Colonic mucosa (tissue), 4 donors: ENCODE results near the gene PCDH18. TPM values are rescaled to one million over a fixed set of nuclear protein-coding genes. Genes with fewer than 3 reads are reported as not detected.

Source experiments
- DNase-seq: peaks from one replicate; pipeline ENCODE4 v3.0.0-alpha.2; 2020
- H3K27ac ChIP-seq: fragments of 200-600 bp; one replicate; pipeline ENCODE4 v1.8.0; 2021
- H3K27me3 ChIP-seq: fragments of 200-600 bp; one replicate; pipeline ENCODE4 v1.8.0; 2021
- H3K36me3 ChIP-seq: fragments of 200-600 bp; one replicate; pipeline ENCODE4 v1.8.0; 2021
- H3K4me1 ChIP-seq: fragments of 200-600 bp; one replicate; pipeline ENCODE4 v1.8.0; 2021; ENCODE audit warnings: mild to moderate bottlenecking
- H3K4me3 ChIP-seq: fragments of 200-600 bp; one replicate; pipeline ENCODE4 v1.8.0; 2021
- H3K9ac ChIP-seq, 2 donors: one replicate each; pipeline ENCODE4 v1.7.0; 2013; ENCODE audit warnings: control low read depth in 2 of 2, low read depth in 2 of 2, low read length in 2 of 2
- H3K9me3 ChIP-seq: fragments of 200-600 bp; one replicate; pipeline ENCODE4 v1.8.0; 2021
- intact Hi-C: fragments of 100-400 bp; cut with DNase I; formaldehyde crosslinking; loops from one replicate; pipeline ENCODE4 v1.14.1; 2022
- total RNA-seq, 2 donors: library from RNA; stranded (reverse); fragmentation: NEBNext Ultra II Directional in 1 of 2; extraction: Animal tissue kit (Norgen Biotek cat#: 25700) in 1 of 2; gene quantifications; one replicate each; pipeline ENCODE4 v1.2.1, GENCODE V29; 2021
- TF ChIP-seq, protein P1 (sequence below): fragments of 200-600 bp; IDR thresholded peaks from one replicate; pipeline ENCODE4 v1.8.0; 2022; ENCODE audit warnings: antibody characterized with exemption, mild to moderate bottlenecking
- donor health status: healthy.
- donor health status: DM: no; HTN: no; CAD: no.
- donor health status: DM: no; HTN: no; CAD: no.

Gene PCDH18, protein sequence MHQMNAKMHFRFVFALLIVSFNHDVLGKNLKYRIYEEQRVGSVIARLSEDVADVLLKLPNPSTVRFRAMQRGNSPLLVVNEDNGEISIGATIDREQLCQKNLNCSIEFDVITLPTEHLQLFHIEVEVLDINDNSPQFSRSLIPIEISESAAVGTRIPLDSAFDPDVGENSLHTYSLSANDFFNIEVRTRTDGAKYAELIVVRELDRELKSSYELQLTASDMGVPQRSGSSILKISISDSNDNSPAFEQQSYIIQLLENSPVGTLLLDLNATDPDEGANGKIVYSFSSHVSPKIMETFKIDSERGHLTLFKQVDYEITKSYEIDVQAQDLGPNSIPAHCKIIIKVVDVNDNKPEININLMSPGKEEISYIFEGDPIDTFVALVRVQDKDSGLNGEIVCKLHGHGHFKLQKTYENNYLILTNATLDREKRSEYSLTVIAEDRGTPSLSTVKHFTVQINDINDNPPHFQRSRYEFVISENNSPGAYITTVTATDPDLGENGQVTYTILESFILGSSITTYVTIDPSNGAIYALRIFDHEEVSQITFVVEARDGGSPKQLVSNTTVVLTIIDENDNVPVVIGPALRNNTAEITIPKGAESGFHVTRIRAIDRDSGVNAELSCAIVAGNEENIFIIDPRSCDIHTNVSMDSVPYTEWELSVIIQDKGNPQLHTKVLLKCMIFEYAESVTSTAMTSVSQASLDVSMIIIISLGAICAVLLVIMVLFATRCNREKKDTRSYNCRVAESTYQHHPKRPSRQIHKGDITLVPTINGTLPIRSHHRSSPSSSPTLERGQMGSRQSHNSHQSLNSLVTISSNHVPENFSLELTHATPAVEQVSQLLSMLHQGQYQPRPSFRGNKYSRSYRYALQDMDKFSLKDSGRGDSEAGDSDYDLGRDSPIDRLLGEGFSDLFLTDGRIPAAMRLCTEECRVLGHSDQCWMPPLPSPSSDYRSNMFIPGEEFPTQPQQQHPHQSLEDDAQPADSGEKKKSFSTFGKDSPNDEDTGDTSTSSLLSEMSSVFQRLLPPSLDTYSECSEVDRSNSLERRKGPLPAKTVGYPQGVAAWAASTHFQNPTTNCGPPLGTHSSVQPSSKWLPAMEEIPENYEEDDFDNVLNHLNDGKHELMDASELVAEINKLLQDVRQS
- total RNA-seq: 1 to 10 TPM; 6.3 to 8.8 TPM

DNA sequence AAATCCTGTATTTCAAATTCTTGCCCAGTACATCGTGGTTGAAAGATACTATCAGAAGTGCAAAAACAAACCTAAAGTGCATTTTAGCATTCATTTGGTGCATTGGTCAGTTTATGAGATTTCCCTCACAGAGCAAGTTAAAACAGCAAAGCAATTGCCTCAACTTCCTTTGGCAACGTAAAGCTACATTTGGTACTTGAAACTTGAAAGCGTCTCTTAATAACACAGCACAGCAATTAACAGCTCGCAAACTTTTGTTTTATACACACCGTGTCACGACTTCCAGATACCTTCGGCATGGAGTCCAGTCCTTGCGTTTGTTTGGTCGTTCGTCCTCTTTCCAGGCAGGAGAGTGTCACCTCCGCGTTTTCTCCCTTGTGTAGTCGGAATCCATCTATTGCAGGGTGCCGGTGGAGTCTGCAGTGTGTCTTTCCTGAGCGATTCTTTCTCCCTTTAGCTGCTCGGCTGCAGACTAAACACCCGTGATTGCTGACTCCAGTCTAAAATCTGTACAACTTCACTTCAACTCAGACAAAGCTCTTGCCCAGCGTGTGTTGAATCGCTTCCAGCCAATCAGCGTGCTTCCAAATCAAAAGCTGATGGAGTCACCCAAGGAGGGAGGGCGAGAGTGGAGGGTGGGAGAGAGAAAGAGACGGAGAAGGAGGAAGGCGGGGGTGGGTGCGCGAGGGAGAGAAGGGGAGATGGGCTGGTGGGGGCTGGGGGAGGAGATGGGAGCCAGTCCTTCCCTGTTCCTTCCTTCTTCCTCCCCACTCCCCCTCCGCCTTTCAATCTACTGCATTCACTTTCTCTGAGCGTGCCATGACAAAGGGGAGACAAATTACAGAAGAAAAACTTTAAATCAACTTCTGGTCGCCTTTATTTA is at the start of gene PCDH18:
TSS of gene PCDH18 (minus strand) at position 509 of the 883 bp plus-strand sequence. CDS start at position 103, 406 bp downstream.
- TF ChIP-seq, protein P1, sequence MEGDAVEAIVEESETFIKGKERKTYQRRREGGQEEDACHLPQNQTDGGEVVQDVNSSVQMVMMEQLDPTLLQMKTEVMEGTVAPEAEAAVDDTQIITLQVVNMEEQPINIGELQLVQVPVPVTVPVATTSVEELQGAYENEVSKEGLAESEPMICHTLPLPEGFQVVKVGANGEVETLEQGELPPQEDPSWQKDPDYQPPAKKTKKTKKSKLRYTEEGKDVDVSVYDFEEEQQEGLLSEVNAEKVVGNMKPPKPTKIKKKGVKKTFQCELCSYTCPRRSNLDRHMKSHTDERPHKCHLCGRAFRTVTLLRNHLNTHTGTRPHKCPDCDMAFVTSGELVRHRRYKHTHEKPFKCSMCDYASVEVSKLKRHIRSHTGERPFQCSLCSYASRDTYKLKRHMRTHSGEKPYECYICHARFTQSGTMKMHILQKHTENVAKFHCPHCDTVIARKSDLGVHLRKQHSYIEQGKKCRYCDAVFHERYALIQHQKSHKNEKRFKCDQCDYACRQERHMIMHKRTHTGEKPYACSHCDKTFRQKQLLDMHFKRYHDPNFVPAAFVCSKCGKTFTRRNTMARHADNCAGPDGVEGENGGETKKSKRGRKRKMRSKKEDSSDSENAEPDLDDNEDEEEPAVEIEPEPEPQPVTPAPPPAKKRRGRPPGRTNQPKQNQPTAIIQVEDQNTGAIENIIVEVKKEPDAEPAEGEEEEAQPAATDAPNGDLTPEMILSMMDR: no peak
- peak within 1 kb of the TSS; percentile 34 for H3K4me3 ChIP-seq
- H3K27me3 ChIP-seq: no peaks in the 10 kb centered on the region
- peak within 1 kb of the TSS; percentile 24 to 29 for H3K9ac ChIP-seq
- DNase-seq: peak; percentile 73
- intact Hi-C loops: loop anchor here (10.0 kb wide), 1 partner anchor 173 kb away; no protein-coding TSS in a partner anchor
- no peaks in the 10 kb centered on the region for H3K4me1 ChIP-seq
- H3K36me3 ChIP-seq: no peaks in the 10 kb centered on the region
- H3K9me3 ChIP-seq: no peaks in the 10 kb centered on the region
- H3K27ac ChIP-seq: peak within 1 kb of the TSS; percentile 51

DNA sequence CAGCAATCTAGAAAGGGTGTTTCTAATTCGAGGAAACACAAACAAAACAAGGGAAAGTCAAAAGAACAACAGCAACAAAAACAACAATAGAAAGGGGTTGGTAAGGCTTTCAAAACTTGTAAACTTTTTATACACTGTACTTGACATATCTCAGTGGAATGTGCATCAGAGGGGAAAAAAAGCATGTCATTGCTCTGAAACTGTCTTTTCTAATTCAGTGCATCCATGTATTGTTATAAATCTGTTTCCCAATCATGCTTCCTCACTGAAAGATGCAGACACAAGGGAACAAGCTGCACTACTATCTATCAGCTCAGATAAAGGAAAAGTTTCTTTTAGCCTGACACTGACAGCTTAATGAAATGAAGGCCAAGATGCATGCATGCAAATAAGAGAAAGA is 44.2 kb upstream of the PCDH18 start:
- no peak overlapping the region for H3K4me3 ChIP-seq
- no peaks in the 10 kb centered on the region for H3K9me3 ChIP-seq
- TF ChIP-seq, protein P1: no peak
- no peaks in the 10 kb centered on the region for H3K27me3 ChIP-seq
- DNase-seq: no peak
- H3K27ac ChIP-seq: no peak overlapping the region
- H3K4me1 ChIP-seq: no peaks in the 10 kb centered on the region
- intact Hi-C loops: no loop called here
- H3K9ac ChIP-seq: no peak overlapping the region
- no peaks in the 10 kb centered on the region for H3K36me3 ChIP-seq

DNA sequence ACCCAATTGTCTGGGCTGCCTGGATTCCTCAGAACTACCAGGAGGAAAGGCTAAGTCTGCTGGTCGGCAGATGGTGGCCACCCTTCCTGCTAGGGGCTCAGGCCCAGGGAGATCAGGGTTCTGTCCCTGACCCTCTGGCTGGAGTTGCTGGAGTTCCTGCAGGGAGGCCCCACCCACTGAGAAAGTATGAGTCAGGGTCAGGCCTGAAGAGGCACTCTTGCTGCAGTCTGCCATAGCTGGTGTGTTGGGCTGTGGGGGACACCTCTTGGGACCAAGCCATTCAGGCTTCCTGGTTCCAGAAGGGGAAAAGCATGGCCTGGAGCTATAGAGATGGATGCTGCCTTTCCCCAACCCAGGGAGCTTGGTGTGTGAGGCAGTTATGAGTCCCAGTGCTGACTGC is 40.4 kb upstream of the PCDH18 start:
- Histone ChIP-seq H3K4me1 (no peaks in the 10 kb centered on the region), H3K27me3 (no peaks in the 10 kb centered on the region), H3K4me3 (no peak overlapping the region), H3K27ac (no peak overlapping the region), H3K9ac (no peak overlapping the region), H3K9me3 (no peaks in the 10 kb centered on the region), H3K36me3 (no peaks in the 10 kb centered on the region)
- TF ChIP-seq, protein P1: no peak
- intact Hi-C loops: no loop called here
- no peak for DNase-seq

GRCh38 chr4:137572163-137572562 is 39.9 kb upstream of the PCDH18 start:
- H3K27me3 ChIP-seq: no peaks in the 10 kb centered on the region
- H3K27ac ChIP-seq: no peak overlapping the region
- intact Hi-C loops: no loop called here
- no peak for DNase-seq
- no peak overlapping the region for H3K4me3 ChIP-seq
- H3K4me1 ChIP-seq: no peaks in the 10 kb centered on the region
- no peaks in the 10 kb centered on the region for H3K36me3 ChIP-seq
- H3K9ac ChIP-seq: no peak overlapping the region
- H3K9me3 ChIP-seq: no peaks in the 10 kb centered on the region
- TF ChIP-seq, protein P1: no peak
